Coronary artery (tissue), 2 donors: Measurements from ENCODE around the gene KLF13.

Experiments used
- DNase-seq: peaks from one replicate; pipeline ENCODE4 v3.0.0-alpha.2; 2017; ENCODE audit warnings: low spot score
- H3K27ac ChIP-seq, 2 donors: fragments of 200-600 bp; sonication (generic); one replicate each; pipeline ENCODE4 v1.5.1; 2016 to 2019
- H3K4me3 ChIP-seq: fragments of 200-600 bp; sonication (generic); 2 replicates; pipeline ENCODE4 v1.5.1; 2016; ENCODE audit warnings: mild to moderate bottlenecking, moderate library complexity
- TF ChIP-seq, protein P1 (sequence below): fragments of 200-600 bp; sonication (generic); IDR thresholded peaks from one replicate; pipeline ENCODE4 v1.5.1; 2019; ENCODE audit warnings: antibody characterized with exemption

KLF13 gene

DNA sequence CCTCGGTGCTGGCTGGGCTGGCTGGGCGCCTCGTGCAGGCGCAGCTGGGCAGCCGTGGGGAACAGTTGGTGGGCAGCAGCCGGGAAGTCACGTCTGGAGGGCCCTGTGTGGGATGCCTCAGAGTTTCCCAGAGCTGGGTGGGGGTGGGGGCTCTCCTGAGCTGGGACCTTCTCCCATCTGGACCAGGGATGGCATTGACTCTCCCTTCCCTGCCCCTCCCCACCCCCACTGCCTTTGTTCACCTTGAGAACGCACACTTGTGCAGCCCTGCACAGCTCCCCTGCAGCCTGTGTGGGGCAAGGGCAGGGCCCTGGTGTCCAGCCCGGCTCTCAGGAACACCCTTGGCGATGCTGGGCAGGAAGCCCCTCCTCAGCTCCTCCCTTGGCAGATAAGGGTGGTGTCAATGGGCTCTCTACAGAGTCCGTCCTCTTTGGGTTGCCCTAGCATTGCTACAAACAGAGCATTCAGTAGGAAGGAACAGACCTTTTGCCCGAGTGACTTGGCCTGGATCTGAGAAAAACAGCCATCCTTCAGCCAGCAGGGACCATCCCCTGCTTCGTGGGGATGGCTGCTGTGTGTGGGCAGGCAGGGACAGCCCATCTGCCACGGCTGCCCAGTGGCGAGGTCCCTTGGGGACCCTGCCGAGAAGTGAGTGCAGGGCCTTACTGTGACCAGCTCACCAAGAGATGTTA lies 25.5 kb upstream of the KLF13 start:
- H3K27ac ChIP-seq: no peak overlapping the region
- no peak for DNase-seq
- no peak overlapping the region for H3K4me3 ChIP-seq
- TF ChIP-seq, protein P1, sequence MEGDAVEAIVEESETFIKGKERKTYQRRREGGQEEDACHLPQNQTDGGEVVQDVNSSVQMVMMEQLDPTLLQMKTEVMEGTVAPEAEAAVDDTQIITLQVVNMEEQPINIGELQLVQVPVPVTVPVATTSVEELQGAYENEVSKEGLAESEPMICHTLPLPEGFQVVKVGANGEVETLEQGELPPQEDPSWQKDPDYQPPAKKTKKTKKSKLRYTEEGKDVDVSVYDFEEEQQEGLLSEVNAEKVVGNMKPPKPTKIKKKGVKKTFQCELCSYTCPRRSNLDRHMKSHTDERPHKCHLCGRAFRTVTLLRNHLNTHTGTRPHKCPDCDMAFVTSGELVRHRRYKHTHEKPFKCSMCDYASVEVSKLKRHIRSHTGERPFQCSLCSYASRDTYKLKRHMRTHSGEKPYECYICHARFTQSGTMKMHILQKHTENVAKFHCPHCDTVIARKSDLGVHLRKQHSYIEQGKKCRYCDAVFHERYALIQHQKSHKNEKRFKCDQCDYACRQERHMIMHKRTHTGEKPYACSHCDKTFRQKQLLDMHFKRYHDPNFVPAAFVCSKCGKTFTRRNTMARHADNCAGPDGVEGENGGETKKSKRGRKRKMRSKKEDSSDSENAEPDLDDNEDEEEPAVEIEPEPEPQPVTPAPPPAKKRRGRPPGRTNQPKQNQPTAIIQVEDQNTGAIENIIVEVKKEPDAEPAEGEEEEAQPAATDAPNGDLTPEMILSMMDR: no peak

DNA sequence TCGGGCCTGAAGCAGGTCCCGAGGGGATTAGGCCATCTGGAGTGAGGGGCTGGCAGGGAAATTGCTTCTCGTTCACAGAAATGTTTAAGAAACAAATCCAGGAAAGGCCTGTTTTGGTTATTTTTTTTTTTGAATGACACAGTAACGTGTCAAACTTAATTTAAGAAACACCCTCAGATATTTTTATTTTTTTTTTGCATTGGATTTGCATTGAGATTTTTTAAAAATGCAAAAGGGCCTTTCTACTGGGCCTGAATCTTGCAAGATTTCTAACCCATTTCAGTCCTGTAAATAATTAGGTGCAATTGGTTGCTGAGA lies 25.0 kb upstream of the KLF13 start:
- Histone ChIP-seq H3K4me3 (no peak overlapping the region), H3K27ac (no peak overlapping the region)
- TF ChIP-seq, protein P1: no peak
- no peak for DNase-seq

DNA sequence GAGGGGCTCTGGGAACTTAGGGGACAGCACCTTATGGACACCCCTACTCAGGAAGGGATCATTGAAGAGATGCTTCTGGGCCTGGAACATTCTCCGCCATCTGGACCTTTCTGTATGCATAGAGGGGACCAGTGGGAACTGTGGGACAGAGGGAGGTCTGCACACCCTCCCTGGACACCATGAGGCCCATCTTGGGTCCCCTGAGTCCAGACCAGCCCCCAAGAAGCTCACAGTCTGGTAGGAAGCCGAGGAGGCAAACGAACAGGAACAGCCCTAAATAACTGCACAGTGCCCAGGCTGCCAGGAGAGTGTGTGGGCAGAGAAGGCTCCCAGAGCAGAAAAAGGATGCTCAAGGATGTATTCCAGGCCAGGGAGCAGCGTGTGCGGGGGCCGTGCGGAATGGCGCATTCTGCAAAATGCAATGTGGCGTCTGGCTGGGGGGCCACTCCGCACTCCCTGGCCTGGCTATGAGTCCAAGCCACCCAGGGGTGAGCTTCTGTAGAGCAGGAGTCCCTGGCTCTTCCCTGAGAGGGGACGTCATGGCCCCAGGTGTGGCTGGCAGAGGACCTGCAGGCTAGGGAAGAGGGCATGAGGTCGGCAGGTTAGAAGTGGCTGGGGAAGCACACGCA lies 24.5 kb upstream of the KLF13 start:
- Histone ChIP-seq H3K27ac (no peak overlapping the region), H3K4me3 (no peak overlapping the region)
- TF ChIP-seq, protein P1: no peak
- no peak for DNase-seq

DNA sequence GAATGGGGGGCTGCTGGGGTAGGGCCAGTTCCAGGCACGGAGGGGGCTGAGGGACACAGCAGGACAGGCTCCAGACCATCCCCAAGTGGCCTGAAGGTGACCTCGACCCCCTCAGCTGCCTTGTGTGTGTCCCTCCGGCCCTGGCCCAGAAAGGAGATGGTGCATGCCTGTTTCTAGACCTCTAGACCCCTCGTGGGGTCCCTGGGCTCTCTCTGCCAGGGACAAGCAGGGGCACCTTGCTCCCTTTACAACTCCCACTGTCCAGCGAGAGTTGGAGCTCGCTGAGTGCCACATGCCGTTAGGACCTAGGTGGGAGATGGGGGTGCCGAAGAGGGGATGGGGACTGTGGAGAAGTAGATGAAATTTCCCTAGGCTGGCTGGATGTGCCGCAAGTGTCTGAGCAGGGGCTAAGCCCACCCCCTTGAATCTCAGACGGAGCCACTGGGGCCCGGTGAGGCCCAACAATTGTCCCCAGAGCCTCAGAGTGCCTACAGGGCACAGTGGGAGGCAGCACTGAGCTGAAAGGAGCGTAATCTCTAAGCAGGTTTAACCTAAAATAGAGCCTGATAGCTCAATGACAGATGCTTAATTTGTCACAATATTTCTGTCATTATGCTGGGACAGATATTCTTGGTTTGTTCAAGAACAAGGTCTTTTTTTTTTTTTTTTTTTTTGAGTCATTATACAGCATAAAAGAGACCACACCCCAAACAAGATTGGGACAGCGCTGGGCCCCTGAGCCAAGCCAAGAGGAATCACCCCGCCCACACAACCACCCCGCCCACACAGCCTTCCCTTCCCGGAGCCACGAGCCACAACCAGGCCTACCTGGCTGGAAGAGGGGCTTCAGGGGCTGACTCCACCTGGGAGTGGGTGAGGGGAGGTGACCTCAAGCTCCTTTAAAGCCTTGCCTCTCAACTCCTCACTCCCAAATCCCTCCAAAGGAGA lies 23.6 kb upstream of the KLF13 start:
- Histone ChIP-seq H3K4me3 (no peak overlapping the region), H3K27ac (no peak overlapping the region)
- DNase-seq: no peak
- TF ChIP-seq, protein P1: no peak

DNA sequence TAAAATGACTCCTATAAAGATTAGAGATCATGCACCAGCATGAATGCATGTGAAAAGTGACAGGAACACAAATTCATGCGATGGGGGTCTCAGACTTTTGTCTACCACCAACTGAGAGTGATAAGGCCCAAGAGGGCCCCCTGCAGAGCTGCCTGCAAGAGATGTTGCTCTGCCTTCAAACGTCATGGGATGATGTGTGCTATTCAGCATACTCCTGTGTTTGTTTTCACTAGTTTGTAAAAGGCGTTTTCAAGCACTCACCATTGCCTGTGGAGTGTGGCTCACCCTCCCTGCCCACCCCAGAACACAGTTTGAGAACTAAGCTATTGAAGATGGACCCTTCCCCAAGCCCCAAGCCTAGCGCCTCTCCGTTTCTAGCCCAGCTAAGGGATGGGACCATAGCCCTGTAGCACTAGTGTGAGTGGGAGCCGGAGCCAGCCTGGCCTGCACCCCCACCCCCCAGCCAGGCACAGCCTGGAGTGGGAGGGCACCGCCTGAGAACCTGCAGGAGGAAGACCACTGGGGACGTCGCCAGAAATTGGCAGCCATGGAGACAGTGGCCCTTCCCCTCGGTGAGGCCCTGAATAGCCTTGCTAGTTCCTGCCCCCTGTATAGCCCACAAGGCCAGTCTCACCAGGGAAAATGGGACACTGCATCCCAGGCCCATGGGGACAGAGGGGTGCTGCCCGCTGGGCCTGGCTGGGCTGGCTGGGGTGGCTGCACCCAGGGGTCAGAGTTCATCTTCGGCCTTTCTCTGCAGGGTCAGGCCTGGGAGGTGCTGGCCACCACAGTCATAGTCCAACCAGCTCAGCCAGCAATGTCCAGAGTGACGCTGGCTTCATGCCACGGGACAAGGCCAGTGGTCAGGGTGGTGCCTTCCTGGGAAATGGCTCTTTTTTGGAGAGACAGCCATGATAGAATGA lies 22.6 kb upstream of the KLF13 start:
- DNase-seq: no peak
- TF ChIP-seq, protein P1: no peak
- Histone ChIP-seq H3K4me3 (no peak overlapping the region), H3K27ac (no peak overlapping the region)

DNA sequence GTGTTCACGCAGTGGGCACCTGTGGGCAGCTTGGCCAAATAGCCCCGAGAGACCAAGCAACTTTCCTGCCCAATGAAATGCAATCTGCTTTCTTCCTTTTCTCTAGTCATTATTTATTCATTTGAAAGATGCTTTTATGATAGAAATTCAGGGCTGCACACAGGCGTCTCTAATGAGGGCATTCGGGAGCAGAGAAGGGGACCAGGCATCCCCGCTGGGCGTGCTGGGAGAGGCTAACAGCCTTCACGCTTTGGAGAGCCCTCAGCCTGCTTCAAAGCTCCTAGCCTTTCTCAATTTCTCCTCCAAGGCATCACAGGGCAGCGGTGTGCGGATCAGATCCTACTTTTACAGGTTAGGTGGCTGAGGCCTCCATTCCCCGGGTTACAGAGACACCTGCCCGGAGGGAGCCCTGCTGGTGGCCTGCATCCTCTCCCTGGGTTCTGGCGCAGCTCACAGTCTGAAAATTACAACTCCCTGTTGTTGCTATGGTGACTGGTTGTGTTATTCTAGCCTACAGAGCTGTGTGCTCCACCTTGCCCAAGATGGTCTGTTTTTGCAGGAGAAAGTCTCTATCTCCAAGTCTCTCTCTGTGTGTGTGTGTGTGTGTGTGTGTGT lies 21.8 kb upstream of the KLF13 start:
- Histone ChIP-seq H3K4me3 (no peak overlapping the region), H3K27ac (no peak overlapping the region)
- TF ChIP-seq, protein P1: no peak
- DNase-seq: no peak
